ENCODE measurements around the gene P2RY6.
"Not testable (repeated sequence)": the region's sequence is repeated elsewhere in the genome, so short reads cannot be mapped to it uniquely, and the experiment has no call there.

Gene P2RY6, protein sequence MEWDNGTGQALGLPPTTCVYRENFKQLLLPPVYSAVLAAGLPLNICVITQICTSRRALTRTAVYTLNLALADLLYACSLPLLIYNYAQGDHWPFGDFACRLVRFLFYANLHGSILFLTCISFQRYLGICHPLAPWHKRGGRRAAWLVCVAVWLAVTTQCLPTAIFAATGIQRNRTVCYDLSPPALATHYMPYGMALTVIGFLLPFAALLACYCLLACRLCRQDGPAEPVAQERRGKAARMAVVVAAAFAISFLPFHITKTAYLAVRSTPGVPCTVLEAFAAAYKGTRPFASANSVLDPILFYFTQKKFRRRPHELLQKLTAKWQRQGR

DNA sequence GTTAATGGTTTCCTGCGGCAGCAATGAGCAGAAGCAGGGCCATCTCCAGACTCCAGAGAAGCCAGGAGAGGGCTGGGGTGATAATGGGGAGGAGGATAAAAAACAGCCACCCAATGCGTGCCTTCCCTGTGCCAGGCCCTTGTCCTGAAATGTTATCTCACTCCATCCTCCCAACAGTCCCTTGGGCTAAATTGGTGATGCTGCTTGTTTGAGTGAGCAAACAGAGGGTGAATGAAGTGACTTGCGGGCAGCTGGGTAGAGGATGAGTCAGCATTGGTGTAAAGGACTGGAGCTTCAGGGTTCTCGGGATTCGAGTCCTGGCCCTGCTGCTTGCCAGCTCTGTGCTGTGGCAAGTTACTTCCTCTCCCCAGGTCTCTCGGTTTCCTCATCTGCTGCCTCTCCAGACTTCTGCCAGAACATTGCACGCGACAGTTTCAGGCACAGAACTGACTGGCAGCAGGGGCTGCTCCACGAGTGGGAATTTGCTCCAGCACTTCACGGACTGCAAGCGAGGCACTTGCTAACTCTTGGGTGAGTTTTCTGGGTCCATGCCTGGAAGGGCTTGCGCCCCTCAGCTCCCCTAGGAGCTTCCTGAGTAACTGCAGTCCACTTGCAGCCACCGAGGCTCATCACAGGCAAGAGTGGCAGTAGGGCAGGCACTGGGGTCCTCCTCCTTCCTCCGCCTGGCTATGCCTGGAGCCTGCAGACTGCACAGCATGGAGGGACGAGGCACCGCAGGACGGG, at the start of gene P2RY6:
Gene P2RY6 (plus strand): TSS at position 403 of the 744 bp plus-strand sequence. CDS start 24,181 bp downstream, outside the sequence.
- H3K9ac ChIP-seq (ENCODE audit: low read depth, low read length) = no peak within 1 kb of the TSS
- H3K9me3 ChIP-seq (ENCODE audit: control insufficient read depth, insufficient read depth, low read length) = no peaks in the 10 kb centered on the region
- no peaks in the 10 kb centered on the region for H3K36me3 ChIP-seq (ENCODE audit: insufficient read depth, low read length)
- H3K4me1 ChIP-seq (ENCODE audit: insufficient read depth, low read length) = peaks cover 22% of the 10 kb centered on the region

DNA sequence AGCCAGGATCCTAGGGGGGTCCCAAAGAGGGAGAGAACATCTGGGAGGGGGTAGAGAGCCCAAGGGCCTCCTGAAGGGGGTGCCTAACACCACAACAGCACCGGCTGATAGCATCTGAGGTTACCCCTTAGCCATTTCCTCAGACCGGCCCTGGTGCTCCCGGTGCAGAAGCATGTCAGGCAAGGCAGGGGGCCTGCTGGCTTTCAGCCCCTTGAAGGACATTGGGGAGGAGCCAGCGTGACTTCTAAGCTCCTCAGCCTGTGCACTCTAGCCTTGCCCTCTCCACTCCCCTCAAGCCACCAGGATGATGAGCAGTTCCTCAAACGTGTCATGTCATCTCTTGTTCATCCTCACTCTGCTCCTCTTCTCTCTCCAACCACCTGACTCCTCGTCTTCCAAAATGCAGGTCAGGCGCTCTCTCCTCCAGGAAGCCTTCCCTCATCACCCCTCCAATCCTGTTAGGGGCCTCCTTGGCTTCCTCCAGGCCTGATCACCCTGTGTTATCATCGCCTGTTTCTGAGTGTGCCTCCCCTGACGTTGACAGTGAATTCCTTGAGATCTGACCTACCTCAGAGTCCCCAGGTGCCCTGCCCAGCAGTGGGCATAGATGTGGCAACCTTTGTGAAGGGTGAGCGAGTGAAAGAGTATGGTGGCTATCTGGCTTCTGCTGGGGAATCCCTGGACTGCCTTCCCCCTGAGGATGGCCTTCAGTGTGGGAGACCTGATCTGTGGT, 48.0 kb upstream of the P2RY6 start:
- H3K36me3 ChIP-seq (ENCODE audit: insufficient read depth, low read length) = no peaks in the 10 kb centered on the region
- H3K9me3 ChIP-seq (ENCODE audit: control insufficient read depth, insufficient read depth, low read length) = no peaks in the 10 kb centered on the region
- H3K9ac ChIP-seq (ENCODE audit: low read depth, low read length) = no peak overlapping the region
- peaks cover 17% of the 10 kb centered on the region for H3K4me1 ChIP-seq (ENCODE audit: insufficient read depth, low read length)

DNA sequence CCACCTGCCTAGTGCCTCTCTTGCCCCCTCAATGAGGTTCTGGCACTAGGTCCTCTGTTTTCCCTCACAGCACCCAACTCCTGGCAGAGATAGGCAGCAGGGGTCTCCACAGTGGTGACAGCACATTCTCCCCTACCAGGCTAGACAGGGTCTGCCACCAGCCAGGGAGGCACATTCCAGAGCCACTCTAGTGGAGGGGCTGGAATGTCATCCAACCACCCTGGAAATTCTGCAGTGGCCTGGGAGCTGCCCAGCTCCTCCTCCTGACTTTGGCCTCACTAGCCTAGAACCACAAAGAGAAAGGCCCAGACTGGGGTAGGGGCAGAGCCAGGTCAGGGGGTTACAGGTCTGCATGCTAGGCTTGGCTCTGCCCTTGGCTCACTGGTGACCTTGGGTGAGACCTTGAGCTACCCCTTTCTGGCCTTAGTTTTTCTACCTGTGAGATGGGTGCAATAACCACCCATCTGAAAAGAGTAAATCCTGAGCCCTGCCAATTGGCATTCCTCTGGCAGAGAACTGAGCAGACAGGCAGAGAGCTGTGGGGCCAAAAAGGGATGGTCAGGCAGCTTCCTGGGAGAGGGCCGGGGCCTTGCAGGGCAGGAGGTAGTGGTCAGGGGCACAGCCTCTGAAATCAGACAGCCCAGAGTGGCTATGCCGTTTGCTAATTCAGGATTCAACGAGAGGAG, 47.0 kb upstream of the P2RY6 start:
- Histone ChIP-seq H3K9me3 (ENCODE audit: control insufficient read depth, insufficient read depth, low read length) (no peaks in the 10 kb centered on the region), H3K4me1 (ENCODE audit: insufficient read depth, low read length) (peaks cover 17% of the 10 kb centered on the region), H3K36me3 (ENCODE audit: insufficient read depth, low read length) (no peaks in the 10 kb centered on the region), H3K9ac (ENCODE audit: low read depth, low read length) (no peak overlapping the region)

DNA sequence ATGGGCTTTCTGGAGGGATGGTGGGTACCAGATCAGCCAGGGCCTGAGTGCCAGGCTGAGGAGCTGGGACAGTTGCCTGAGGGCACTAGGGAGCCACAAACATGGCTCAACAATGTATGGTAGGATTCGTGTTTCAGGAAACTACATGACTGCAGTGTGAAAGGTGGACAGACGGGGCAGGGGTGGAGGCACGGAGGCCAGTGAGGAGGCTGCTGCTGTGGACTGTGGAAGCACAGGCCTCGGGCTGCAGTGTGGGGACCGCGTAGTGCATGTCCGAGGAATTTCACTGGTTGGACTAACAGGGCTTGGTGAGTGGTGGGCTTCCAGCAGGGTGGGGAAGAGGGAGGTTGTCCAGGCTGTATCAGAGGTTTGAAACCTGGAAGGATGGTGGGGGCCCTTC, 46.3 kb upstream of the P2RY6 start:
- Histone ChIP-seq H3K36me3 (ENCODE audit: insufficient read depth, low read length) (no peaks in the 10 kb centered on the region), H3K9ac (ENCODE audit: low read depth, low read length) (no peak overlapping the region), H3K9me3 (ENCODE audit: control insufficient read depth, insufficient read depth, low read length) (no peaks in the 10 kb centered on the region), H3K4me1 (ENCODE audit: insufficient read depth, low read length) (peaks cover 17% of the 10 kb centered on the region)

DNA sequence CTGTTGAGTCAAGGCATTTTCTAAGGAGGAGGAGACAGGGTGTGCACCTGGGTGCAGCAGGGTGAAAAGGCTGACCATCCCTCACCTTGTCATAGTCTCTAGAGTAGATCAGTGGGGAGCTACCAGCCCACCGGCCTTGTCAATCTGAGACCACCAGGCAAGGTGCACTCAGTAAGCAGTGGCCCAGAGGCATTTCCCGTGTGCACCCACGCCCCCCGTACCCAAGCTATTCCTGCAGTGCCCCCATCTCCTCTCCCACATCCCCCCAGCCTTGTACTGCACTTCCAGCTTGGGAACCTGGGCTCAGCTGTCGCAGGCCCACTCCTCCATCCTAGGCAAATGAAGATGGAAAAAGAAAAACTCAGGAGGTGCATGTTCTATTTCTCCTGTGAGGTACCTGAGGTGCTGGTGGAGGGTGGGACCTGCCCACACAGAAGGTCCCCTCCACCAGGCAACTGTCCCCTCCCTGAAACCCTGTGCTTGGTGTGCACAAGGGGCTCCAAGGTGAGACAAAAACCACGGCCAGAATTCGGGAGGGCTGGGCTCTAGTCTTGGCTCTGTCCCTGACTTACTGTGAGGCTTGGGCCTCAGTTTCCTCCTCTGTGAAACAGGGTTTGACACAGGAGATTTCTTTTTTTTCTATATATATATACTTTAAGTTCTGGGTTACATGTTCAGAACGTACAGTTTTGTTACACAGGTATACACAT, 45.7 kb upstream of the P2RY6 start:
- Histone ChIP-seq H3K4me1 (ENCODE audit: insufficient read depth, low read length) (peaks cover 17% of the 10 kb centered on the region), H3K9ac (ENCODE audit: low read depth, low read length) (no peak overlapping the region), H3K9me3 (ENCODE audit: control insufficient read depth, insufficient read depth, low read length) (no peaks in the 10 kb centered on the region), H3K36me3 (ENCODE audit: insufficient read depth, low read length) (no peaks in the 10 kb centered on the region)

DNA sequence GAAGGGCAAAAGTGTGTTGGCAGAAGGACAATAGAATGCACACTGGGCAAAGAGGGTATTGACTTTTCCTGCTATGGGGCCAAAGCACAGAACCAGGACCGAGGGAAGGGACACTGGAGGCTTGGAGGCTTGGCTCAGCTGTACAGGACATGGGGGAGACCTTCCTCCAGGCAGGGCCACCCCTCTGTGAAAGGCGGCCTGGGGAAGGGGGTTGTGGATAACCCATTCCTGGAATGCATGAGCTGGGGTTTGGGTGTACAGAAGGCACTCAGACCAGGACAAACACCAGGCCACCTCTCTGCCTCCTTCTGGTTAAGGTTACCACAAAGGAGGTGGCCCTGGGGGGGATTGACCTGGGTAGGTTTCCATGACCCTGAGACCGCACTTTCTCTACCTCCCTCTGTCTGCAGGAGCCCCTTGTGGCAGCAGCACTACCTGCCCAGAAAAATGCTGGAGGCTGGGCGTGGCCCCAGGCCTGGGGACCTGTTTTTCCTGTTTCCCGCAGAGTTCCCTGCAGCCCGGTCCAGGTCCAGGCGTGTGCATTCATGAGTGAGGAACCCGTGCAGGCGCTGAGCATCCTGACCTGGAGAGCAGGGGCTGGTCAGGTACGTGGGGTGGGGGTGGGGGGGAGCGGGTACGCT, 44.4 kb upstream of the P2RY6 start:
- Histone ChIP-seq H3K36me3 (ENCODE audit: insufficient read depth, low read length) (no peaks in the 10 kb centered on the region), H3K9me3 (ENCODE audit: control insufficient read depth, insufficient read depth, low read length) (no peaks in the 10 kb centered on the region), H3K9ac (ENCODE audit: low read depth, low read length) (no peak overlapping the region), H3K4me1 (ENCODE audit: insufficient read depth, low read length) (peaks cover 17% of the 10 kb centered on the region)

DNA sequence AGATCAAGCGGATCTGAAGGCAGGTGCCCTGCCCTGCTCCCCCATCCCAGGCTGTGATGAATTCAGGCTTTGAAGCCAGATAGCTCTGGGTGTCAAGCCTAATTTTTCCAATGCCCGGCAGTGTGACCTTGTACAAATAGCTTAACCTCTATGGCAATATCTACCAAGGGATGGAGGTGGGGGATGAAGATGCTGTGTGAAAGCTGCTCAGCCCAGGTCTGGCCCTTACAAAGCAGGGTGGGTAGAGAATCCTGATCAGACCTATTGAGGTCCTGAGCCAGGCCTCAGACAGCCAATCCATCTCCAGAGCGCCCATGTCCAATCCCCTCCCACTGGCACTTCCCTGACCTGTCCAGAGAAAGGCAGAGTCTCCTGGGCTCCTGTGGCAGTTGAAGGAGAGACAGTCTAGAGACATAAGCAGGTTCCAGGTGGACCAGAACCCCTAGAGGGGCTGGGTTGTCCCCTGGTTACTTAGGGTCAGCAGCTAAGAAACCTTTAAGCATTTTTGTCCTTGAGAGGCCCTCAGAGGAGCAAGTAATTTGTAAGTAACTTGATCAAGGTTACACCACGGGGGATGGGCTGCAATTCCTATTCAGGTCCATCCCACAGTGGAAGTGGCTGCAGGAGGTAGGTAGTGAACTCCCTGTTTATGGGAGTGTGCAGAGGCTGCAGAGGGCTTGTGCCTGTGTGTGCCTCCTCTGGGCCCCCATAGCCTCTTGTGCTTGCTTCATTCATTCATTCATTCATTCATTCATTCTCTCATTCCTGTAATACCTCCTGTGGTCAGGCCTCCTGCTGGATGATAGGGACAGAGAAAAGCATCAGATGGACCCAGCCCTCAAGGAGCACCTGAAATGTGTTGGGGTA, 43.6 kb upstream of the P2RY6 start:
- H3K9me3 ChIP-seq (ENCODE audit: control insufficient read depth, insufficient read depth, low read length) = no peaks in the 10 kb centered on the region
- H3K4me1 ChIP-seq (ENCODE audit: insufficient read depth, low read length) = peaks cover 17% of the 10 kb centered on the region
- H3K36me3 ChIP-seq (ENCODE audit: insufficient read depth, low read length) = no peaks in the 10 kb centered on the region
- no peak overlapping the region for H3K9ac ChIP-seq (ENCODE audit: low read depth, low read length)

DNA sequence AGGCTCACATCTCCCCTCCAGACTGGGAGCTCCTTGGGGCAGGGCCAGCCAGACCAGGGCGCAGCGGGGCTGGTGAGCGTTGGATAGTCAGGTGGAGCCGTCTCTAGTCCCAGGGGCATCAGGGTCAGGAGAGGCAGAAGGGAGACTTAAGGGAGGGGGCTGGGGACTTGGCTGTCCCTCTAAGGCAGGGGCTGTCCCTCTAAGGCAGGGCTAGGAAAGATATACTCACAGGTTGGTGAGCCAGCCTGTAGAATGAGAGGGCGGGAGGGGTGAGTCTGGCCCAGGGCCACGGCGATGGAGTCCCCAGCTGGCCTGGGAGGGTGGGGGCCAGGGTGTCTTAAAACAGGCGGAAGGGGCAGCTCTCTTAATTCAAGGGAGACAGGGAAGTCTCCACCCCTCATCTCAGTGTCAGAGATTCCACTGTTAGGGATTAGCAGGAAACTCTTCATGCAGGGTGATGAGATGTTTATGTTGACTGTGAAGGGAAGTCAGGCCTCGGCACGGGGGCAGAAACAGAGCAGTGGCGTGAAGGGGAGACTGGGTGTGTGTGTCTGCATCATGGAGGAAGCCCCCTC, 42.7 kb upstream of the P2RY6 start:
- Histone ChIP-seq H3K9me3 (ENCODE audit: control insufficient read depth, insufficient read depth, low read length) (no peaks in the 10 kb centered on the region), H3K9ac (ENCODE audit: low read depth, low read length) (no peak overlapping the region), H3K36me3 (ENCODE audit: insufficient read depth, low read length) (no peaks in the 10 kb centered on the region), H3K4me1 (ENCODE audit: insufficient read depth, low read length) (peaks cover 17% of the 10 kb centered on the region)

DNA sequence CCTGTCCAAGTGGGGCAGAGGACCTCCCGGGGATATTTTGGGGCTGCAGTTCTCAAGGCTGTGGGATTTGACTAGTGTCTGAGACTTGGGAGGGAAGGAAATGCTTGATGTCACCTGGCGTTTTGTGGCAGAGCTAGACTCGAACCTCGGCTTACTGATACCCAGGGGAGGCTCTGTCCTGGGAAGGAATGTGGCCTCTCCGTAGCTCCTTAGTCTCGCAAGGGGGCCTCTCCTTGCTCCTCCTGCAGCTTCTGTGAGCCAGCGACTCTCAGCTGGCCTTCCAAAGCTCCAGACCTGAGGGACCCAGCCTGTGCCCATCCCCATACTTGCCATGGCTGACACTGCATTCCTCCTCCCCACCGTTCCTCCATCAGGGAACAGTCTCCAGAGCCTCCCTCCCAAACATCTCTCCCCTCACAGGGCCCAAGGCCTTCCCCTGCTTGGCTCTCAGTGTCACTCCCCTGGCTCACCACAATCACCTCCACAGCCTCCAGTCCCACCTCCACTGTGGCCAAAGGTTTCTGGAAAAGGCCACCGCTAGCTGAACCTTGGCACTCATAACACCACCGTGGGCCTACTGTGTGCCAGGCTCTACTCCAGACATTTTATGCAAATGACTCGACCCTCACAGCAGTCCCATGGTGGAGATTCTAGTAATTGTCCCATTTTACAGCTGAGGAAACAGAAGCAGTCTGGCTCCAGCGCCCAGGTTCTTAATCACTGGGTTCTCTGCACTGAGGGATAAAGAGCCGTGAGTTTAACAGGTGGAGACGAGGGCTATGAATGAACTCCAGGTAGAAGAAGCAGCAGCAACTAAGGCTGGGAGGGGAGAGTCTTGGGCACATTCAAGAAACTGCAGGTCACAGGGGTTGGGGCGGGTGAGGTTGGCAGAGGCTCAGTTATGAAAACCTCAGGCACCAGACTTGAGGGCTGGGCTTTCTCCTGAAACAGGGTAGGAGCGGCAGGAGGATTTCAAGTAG, 42.0 kb upstream of the P2RY6 start:
- Histone ChIP-seq H3K9ac (ENCODE audit: low read depth, low read length) (no peak overlapping the region), H3K9me3 (ENCODE audit: control insufficient read depth, insufficient read depth, low read length) (no peaks in the 10 kb centered on the region), H3K36me3 (ENCODE audit: insufficient read depth, low read length) (no peaks in the 10 kb centered on the region), H3K4me1 (ENCODE audit: insufficient read depth, low read length) (peaks cover 17% of the 10 kb centered on the region)

DNA sequence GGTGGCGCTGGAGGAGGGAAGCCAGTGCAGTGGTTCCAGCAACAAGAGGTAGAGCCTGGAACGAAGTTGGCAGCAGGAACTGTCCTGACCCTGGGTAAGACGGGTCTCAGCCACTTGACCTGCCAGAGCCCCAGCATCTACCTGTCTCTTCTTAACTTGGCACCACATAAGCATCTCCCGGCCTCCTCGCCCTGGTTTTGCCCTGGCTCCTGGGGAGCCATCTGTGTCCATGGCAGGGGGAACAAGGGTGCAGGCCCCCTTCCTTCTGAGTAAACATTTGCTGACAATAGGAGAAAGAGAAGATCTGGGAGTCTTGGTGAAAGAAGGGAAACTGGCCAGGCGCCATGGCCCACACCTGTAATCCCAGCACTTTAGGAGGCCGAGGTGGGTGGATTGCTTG, 41.2 kb upstream of the P2RY6 start:
- no peaks in the 10 kb centered on the region for H3K9me3 ChIP-seq (ENCODE audit: control insufficient read depth, insufficient read depth, low read length)
- H3K36me3 ChIP-seq (ENCODE audit: insufficient read depth, low read length) = no peaks in the 10 kb centered on the region
- peaks cover 17% of the 10 kb centered on the region for H3K4me1 ChIP-seq (ENCODE audit: insufficient read depth, low read length)
- H3K9ac ChIP-seq (ENCODE audit: low read depth, low read length) = no peak overlapping the region

DNA sequence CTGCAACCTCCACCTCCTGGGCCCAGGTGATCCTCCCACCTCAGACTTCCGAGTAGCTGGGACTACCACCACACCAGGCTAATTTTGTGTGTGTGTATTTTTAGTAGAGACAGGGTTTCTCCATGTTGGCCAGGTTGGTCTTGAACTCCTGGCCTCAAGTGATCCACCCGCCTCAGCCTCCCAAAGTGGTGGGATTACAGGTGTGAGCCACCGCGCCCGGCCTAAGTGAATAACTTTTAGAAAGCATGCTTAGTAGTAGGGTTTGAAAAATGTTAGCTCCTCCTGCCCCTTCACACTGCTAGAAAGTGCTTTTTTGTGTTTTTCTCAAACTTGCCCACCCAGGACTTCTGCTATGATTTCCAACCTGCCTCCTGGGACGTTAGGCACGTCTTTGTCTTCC, 39.7 kb upstream of the P2RY6 start:
- not testable (repeated sequence) for H3K9me3 ChIP-seq (ENCODE audit: control insufficient read depth, insufficient read depth, low read length); H3K36me3 ChIP-seq (ENCODE audit: insufficient read depth, low read length); H3K9ac ChIP-seq (ENCODE audit: low read depth, low read length)
- peaks cover 13% of the 10 kb centered on the region for H3K4me1 ChIP-seq (ENCODE audit: insufficient read depth, low read length)

DNA sequence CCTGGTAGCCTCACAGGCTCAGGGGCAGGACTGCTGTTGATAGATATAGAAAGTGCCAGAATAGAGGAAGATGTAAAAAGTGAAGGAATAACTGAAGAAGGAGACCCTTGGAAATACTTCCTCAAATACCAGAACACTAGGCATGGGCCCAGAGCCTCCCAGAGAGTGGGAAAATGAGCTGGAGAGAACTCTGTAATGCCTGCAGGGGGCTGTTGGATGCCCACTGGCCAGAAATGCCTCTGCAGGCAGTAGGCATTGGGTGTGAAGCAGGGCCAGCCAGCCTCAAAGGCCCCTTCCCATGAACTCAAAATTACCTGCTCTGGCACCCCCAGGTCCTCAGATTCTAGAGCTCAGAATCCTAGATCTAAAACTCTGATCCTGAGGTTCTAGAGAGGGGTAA, 38.9 kb upstream of the P2RY6 start:
- no peak overlapping the region for H3K9ac ChIP-seq (ENCODE audit: low read depth, low read length)
- H3K9me3 ChIP-seq (ENCODE audit: control insufficient read depth, insufficient read depth, low read length) = no peaks in the 10 kb centered on the region
- H3K4me1 ChIP-seq (ENCODE audit: insufficient read depth, low read length) = peaks cover 10% of the 10 kb centered on the region
- no peaks in the 10 kb centered on the region for H3K36me3 ChIP-seq (ENCODE audit: insufficient read depth, low read length)

Data from ES-I3 (cell line).